Keratinocyte (primary cell): ENCODE measurements around the gene CCDC82.

Experiments
- EZH2 ChIP-seq: IDR thresholded peaks from one replicate; pipeline ENCODE4 v1.6.1; 2012; ENCODE audit warnings: inconsistent platforms, mild to moderate bottlenecking, low read length, moderate library complexity
- TF ChIP-seq, protein P1 (sequence below), 3 experiments: IDR thresholded peaks in 1 of 3; conservative IDR thresholded peaks in 1 of 3; optimal IDR thresholded peaks in 1 of 3; 2 replicates in 2 of 3; 3 replicates in 1 of 3; pipeline versions ENCODE3 to v1.5.1; 2011; ENCODE audit warnings: low read length in 3 of 3, mild to moderate bottlenecking in 3 of 3, moderate library complexity in 2 of 3, control low read depth in 1 of 3, inconsistent platforms in 1 of 3; ENCODE audit not compliant: insufficient read depth in 2 of 3; ENCODE audit errors: extremely low read depth in 1 of 3

GRCh38 chr11:96306071-96306470 lies 83.6 kb downstream of the CCDC82 start:
- TF ChIP-seq, protein P1, sequence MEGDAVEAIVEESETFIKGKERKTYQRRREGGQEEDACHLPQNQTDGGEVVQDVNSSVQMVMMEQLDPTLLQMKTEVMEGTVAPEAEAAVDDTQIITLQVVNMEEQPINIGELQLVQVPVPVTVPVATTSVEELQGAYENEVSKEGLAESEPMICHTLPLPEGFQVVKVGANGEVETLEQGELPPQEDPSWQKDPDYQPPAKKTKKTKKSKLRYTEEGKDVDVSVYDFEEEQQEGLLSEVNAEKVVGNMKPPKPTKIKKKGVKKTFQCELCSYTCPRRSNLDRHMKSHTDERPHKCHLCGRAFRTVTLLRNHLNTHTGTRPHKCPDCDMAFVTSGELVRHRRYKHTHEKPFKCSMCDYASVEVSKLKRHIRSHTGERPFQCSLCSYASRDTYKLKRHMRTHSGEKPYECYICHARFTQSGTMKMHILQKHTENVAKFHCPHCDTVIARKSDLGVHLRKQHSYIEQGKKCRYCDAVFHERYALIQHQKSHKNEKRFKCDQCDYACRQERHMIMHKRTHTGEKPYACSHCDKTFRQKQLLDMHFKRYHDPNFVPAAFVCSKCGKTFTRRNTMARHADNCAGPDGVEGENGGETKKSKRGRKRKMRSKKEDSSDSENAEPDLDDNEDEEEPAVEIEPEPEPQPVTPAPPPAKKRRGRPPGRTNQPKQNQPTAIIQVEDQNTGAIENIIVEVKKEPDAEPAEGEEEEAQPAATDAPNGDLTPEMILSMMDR (optimal IDR thresholded peaks at IDR 0.05 in 1 of 3, IDR thresholded peaks at IDR 0.05 in 1 of 3, conservative IDR thresholded peaks at IDR 0.05 in 1 of 3; ENCODE audit: extremely low read depth in 1 of 3, insufficient read depth in 2 of 3, low read length in 3 of 3) = no peak
- TF ChIP-seq EZH2 = no peak
